ENCODE measurements around the gene VSTM2L. TPM values are rescaled to one million over a fixed set of nuclear protein-coding genes. Genes with fewer than 3 reads are reported as not detected.

Gene VSTM2L
- total and polyA plus RNA-seq, 2 of the 13 experiments (the other 11 are each of a cell fraction or from before 2014, with no cell fraction given): not detected

DNA sequence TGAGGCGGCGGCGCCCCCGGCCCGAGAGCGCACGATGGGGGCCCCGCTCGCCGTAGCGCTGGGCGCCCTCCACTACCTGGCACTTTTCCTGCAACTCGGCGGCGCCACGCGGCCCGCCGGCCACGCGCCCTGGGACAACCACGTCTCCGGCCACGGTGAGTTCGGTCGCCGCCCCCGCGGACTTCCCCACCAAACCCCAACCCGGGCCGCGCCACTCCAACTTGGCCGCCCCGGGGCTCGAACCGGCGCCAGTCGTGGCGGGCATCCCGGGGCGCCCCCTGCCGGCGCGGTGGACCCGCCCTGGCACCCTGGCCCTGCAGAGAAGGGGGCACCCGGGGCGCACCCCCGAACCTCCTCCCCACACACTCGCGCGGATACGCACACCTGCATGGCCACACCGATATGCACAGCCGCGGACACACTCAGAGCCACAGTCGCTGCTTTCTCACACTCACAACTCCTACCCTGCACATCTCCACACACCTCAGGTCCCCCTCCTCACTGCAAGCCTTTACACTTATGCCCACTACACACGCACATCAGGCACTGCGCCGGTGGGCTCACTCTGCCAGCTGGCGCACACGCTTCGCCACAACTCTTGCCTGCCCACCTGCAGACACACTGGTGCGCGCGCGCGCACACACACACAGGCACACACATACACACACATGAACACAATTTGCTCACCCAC lies 535 bp downstream of the VSTM2L start (continued):
- TF ChIP-seq, protein P1, sequence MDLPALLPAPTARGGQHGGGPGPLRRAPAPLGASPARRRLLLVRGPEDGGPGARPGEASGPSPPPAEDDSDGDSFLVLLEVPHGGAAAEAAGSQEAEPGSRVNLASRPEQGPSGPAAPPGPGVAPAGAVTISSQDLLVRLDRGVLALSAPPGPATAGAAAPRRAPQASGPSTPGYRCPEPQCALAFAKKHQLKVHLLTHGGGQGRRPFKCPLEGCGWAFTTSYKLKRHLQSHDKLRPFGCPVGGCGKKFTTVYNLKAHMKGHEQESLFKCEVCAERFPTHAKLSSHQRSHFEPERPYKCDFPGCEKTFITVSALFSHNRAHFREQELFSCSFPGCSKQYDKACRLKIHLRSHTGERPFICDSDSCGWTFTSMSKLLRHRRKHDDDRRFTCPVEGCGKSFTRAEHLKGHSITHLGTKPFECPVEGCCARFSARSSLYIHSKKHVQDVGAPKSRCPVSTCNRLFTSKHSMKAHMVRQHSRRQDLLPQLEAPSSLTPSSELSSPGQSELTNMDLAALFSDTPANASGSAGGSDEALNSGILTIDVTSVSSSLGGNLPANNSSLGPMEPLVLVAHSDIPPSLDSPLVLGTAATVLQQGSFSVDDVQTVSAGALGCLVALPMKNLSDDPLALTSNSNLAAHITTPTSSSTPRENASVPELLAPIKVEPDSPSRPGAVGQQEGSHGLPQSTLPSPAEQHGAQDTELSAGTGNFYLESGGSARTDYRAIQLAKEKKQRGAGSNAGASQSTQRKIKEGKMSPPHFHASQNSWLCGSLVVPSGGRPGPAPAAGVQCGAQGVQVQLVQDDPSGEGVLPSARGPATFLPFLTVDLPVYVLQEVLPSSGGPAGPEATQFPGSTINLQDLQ (CRISPR knock-in tag; IDR thresholded peaks at IDR 0.05): no peak
- TF ChIP-seq ZNF709 (CRISPR knock-in tag; IDR thresholded peaks at IDR 0.05) (no peak), SP5 (CRISPR knock-in tag; IDR thresholded peaks at IDR 0.05; ENCODE audit: borderline replicate concordance, low read depth) (no peak), ATF1 (CRISPR knock-in tag; IDR thresholded peaks at IDR 0.05) (no peak), RARA (CRISPR knock-in tag; IDR thresholded peaks at IDR 0.05) (no peak), ZNF430 (CRISPR knock-in tag; IDR thresholded peaks at IDR 0.05) (no peak), SRSF4 (IDR thresholded peaks at IDR 0.05; ENCODE audit: low read depth, low read length, poor library complexity, severe bottlenecking) (no peak), HMGA1 (CRISPR knock-in tag; conservative IDR thresholded peaks at IDR 0.05) (no peak), ZNF331 (CRISPR knock-in tag; IDR thresholded peaks at IDR 0.05) (no peak), TMF1 (CRISPR knock-in tag; IDR thresholded peaks at IDR 0.05; ENCODE audit: low read depth) (0 out of 2 replicates have a peak, but pooled peaks have one; percentile 14), ZNF121 (CRISPR knock-in tag; IDR thresholded peaks at IDR 0.05) (no peak), ZNF629 (CRISPR knock-in tag; conservative IDR thresholded peaks at IDR 0.05) (0 out of 2 replicates have a peak, but pooled peaks have one; percentile 15), CHD2 (IDR thresholded peaks at IDR 0.05; ENCODE audit: low read depth, low read length) (no peak), ZNF263 (CRISPR knock-in tag; IDR thresholded peaks at IDR 0.05) (peak; percentile 3), CAMTA2 (CRISPR knock-in tag; IDR thresholded peaks at IDR 0.05; ENCODE audit: borderline replicate concordance) (0 out of 2 replicates have a peak, but pooled peaks have one; percentile 45)
- TF ChIP-seq, protein P2, sequence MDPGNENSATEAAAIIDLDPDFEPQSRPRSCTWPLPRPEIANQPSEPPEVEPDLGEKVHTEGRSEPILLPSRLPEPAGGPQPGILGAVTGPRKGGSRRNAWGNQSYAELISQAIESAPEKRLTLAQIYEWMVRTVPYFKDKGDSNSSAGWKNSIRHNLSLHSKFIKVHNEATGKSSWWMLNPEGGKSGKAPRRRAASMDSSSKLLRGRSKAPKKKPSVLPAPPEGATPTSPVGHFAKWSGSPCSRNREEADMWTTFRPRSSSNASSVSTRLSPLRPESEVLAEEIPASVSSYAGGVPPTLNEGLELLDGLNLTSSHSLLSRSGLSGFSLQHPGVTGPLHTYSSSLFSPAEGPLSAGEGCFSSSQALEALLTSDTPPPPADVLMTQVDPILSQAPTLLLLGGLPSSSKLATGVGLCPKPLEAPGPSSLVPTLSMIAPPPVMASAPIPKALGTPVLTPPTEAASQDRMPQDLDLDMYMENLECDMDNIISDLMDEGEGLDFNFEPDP (CRISPR knock-in tag; conservative IDR thresholded peaks at IDR 0.05): 0 out of 2 replicates have a peak, but pooled peaks have one; percentile 52
- TF ChIP-seq, protein P3, sequence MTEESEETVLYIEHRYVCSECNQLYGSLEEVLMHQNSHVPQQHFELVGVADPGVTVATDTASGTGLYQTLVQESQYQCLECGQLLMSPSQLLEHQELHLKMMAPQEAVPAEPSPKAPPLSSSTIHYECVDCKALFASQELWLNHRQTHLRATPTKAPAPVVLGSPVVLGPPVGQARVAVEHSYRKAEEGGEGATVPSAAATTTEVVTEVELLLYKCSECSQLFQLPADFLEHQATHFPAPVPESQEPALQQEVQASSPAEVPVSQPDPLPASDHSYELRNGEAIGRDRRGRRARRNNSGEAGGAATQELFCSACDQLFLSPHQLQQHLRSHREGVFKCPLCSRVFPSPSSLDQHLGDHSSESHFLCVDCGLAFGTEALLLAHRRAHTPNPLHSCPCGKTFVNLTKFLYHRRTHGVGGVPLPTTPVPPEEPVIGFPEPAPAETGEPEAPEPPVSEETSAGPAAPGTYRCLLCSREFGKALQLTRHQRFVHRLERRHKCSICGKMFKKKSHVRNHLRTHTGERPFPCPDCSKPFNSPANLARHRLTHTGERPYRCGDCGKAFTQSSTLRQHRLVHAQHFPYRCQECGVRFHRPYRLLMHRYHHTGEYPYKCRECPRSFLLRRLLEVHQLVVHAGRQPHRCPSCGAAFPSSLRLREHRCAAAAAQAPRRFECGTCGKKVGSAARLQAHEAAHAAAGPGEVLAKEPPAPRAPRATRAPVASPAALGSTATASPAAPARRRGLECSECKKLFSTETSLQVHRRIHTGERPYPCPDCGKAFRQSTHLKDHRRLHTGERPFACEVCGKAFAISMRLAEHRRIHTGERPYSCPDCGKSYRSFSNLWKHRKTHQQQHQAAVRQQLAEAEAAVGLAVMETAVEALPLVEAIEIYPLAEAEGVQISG (CRISPR knock-in tag; IDR thresholded peaks at IDR 0.05): 0 out of 2 replicates have a peak, but pooled peaks have one; percentile 53
- TF ChIP-seq, protein P4, sequence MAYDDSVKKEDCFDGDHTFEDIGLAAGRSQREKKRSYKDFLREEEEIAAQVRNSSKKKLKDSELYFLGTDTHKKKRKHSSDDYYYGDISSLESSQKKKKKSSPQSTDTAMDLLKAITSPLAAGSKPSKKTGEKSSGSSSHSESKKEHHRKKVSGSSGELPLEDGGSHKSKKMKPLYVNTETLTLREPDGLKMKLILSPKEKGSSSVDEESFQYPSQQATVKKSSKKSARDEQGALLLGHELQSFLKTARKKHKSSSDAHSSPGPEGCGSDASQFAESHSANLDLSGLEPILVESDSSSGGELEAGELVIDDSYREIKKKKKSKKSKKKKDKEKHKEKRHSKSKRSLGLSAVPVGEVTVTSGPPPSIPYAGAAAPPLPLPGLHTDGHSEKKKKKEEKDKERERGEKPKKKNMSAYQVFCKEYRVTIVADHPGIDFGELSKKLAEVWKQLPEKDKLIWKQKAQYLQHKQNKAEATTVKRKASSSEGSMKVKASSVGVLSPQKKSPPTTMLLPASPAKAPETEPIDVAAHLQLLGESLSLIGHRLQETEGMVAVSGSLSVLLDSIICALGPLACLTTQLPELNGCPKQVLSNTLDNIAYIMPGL (CRISPR knock-in tag; IDR thresholded peaks at IDR 0.05; ENCODE audit: borderline replicate concordance in 1 of 2, low read depth in 1 of 2): peak in 1 of 2 experiments; percentile 33; a peak in 1 of 4 replicates
- TF ChIP-seq, protein P5, sequence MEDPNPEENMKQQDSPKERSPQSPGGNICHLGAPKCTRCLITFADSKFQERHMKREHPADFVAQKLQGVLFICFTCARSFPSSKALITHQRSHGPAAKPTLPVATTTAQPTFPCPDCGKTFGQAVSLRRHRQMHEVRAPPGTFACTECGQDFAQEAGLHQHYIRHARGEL (CRISPR knock-in tag; IDR thresholded peaks at IDR 0.05): no peak
- TF ChIP-seq, protein P6, sequence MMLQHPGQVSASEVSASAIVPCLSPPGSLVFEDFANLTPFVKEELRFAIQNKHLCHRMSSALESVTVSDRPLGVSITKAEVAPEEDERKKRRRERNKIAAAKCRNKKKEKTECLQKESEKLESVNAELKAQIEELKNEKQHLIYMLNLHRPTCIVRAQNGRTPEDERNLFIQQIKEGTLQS (CRISPR knock-in tag; IDR thresholded peaks at IDR 0.05): no peak

Measured in HepG2 (cell line).